HUES48 (cell line): ENCODE results near the gene CCRL2.

Experiments
- H3K27ac ChIP-seq: one replicate; pipeline ENCODE4 v1.7.0; 2013; ENCODE audit warnings: low read depth, low read length, inconsistent platforms
- H3K27me3 ChIP-seq: 2 replicates; pipeline ENCODE4 v1.6.1; 2013; ENCODE audit warnings: mild to moderate bottlenecking, low read length; ENCODE audit not compliant: control insufficient read depth, insufficient read depth
- H3K36me3 ChIP-seq: 2 replicates; pipeline ENCODE4 v1.6.1; 2013; ENCODE audit warnings: low read length; ENCODE audit not compliant: control insufficient read depth, insufficient read depth
- H3K4me1 ChIP-seq: 2 replicates; pipeline ENCODE4 v1.6.1; 2013; ENCODE audit warnings: mild to moderate bottlenecking, low read length; ENCODE audit not compliant: control insufficient read depth, insufficient read depth
- H3K4me3 ChIP-seq: 2 replicates; pipeline ENCODE4 v1.5.1; 2013; ENCODE audit warnings: mild to moderate bottlenecking, low read depth, low read length
- H3K9ac ChIP-seq: 2 replicates; pipeline ENCODE4 v1.6.1; 2013; ENCODE audit warnings: mild to moderate bottlenecking, low read depth, low read length, moderate library complexity
- H3K9me3 ChIP-seq: 2 replicates; pipeline ENCODE4 v1.6.1; 2013; ENCODE audit warnings: low read length; ENCODE audit not compliant: control insufficient read depth, insufficient read depth

CCRL2 gene

DNA sequence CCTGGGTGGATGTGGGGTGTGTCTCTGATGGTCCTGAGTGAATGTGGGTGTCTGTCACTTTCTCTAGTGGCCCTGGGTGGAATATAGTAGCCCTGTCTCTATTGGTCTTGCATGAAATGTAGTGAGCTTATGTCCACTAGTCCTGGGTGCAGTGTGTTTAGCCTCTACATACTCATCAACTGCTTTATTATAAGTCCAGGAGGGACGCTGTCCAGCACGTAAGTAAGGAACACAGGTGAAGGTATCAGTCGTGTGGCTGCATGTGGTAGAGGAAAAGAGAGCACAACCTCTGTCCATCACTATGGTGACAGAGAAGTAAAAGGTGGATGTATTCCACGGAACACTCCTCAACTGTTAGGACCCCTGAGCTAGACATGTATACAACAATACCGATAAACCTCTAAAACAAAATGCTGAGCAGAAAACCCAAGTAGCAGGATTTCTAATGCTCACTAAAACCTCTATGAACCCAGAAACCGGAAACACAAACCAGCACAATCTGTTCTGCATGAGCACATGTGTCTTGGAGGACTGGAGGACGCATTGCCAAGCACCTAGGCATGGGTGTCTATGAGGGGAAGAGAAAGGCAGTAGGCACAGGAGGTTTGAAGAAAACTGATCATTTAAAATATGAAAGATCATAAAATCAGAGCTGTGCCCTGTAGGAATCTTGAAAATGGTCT, 46.6 kb downstream of the CCRL2 start:
- no peaks in the 10 kb centered on the region for H3K27me3 ChIP-seq
- H3K9ac ChIP-seq, result no peak overlapping the region
- H3K36me3 ChIP-seq, result no peaks in the 10 kb centered on the region
- no peak overlapping the region for H3K4me3 ChIP-seq
- no peaks in the 10 kb centered on the region for H3K9me3 ChIP-seq
- H3K27ac ChIP-seq, result no peak overlapping the region
- H3K4me1 ChIP-seq, result no peaks in the 10 kb centered on the region

DNA sequence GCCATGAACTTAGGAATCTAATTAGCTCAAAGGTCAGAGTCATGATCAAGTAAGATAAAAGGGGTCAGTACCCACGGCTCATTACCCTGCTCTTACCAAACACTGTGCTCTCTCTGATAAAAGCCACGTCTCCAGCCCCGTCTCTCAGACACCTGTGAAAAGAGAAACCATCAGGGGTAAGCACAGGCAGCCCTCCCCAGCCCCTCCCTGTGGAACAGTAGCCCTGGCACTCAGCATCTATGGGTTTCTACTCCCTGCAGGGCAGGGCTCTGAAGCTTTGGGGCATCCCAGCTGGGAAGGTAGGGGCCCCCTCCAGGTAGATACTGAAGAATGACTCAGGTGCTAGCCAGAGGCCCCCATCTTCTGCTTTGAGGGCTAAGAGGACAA, 47.1 kb downstream of the CCRL2 start:
- Histone ChIP-seq H3K4me1 (no peaks in the 10 kb centered on the region), H3K27ac (no peak overlapping the region), H3K36me3 (no peaks in the 10 kb centered on the region), H3K9me3 (no peaks in the 10 kb centered on the region), H3K27me3 (no peaks in the 10 kb centered on the region), H3K9ac (no peak overlapping the region), H3K4me3 (no peak overlapping the region)

DNA sequence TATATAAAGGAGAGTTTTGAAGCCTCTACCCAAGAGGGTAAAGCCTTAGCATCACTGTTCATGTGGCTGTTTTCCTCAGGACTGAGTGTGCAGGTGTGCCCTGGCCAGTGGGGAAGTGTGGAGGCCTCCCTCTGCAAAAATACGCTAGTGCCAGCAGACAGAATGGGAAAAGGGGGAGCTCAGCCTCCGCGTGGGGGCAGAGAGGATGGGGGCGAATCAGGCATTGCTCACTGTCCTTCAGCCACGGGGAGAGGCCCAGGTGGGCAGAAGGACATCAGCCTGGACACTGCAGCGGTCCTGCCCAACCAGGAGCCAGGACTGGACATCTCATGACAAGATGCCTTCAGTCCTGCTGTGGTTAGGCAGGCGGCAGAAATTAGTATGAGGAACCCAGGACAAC, 47.5 kb downstream of the CCRL2 start:
- no peak overlapping the region for H3K27ac ChIP-seq
- no peaks in the 10 kb centered on the region for H3K27me3 ChIP-seq
- no peak overlapping the region for H3K4me3 ChIP-seq
- H3K9me3 ChIP-seq, result no peaks in the 10 kb centered on the region
- H3K4me1 ChIP-seq, result no peaks in the 10 kb centered on the region
- H3K36me3 ChIP-seq, result no peaks in the 10 kb centered on the region
- H3K9ac ChIP-seq, result no peak overlapping the region

DNA sequence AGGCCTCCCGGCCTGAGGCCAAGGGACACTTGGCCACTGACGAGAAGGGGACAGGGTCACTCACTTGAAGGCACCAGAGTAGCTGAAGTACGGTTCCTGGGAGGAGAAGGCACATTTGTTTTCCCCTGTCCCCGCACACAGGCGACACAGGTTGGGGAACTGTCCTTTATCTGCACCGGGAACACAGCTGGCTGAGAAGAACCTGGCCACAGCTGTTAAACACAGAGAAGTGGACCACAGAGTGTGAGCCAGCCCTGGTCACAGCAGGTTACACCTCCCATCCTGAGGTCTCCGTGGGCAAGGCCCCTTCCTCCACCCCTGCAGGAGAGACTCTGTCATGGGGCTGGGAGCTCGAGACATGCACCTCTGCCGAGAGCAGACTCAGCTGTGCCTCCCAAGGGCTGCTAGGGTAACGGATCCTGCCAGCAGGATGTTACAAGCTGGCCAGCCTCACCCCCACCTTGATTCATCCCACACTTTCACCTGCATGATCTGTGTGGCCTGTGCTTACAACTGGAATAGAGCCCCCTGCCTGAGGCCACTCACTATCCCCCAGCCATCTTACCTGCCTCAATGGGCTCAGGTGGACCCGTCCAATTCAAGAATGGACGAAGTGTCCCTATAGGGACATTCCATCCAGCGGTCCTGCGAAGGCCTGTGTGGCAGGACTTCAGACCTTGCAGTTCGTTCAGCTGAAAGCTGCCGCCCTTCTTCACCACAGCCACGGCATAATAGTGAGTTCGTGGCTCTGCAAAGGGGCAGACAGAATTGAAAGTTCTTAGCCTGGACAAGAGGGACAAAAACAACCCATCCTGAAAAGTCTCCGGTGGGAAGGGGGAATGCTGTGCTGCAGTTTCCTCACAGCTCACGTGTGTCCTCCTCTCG, 48.4 kb downstream of the CCRL2 start:
- no peak overlapping the region for H3K4me3 ChIP-seq
- no peaks in the 10 kb centered on the region for H3K36me3 ChIP-seq
- H3K9me3 ChIP-seq, result no peaks in the 10 kb centered on the region
- H3K27me3 ChIP-seq, result no peaks in the 10 kb centered on the region
- no peak overlapping the region for H3K27ac ChIP-seq
- H3K9ac ChIP-seq, result no peak overlapping the region
- no peaks in the 10 kb centered on the region for H3K4me1 ChIP-seq

DNA sequence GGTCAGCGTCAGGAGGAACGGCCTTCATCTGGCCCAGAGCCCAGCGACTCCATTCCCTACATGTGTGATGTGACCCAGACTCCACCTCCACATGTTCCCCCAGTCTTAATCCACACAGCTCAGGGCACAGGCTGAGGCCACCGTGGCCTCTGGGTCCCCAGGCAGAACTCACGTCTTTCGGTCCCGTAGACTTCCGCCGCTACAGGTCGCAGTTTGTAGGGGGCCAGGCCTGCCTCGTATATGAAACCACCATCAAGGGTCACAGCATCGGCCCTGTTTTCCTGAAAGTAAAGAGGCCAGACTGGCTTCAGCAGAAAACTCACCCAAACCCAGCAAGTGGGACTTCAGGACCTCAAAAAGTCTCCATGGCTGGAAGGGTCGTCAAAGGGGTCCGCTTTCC, 49.1 kb downstream of the CCRL2 start:
- H3K4me3 ChIP-seq, result no peak overlapping the region
- H3K36me3 ChIP-seq, result no peaks in the 10 kb centered on the region
- H3K4me1 ChIP-seq, result no peaks in the 10 kb centered on the region
- no peaks in the 10 kb centered on the region for H3K27me3 ChIP-seq
- no peaks in the 10 kb centered on the region for H3K9me3 ChIP-seq
- H3K27ac ChIP-seq, result no peak overlapping the region
- H3K9ac ChIP-seq, result no peak overlapping the region
